Measurements from ENCODE around the gene FAM222B. TPM values are rescaled to one million over a fixed set of nuclear protein-coding genes. Genes with fewer than 3 reads are reported as not detected.

Gene FAM222B
- total and polyA plus RNA-seq, 9 of the 15 experiments (the other 6 are each of a cell fraction or from before 2014, with no cell fraction given): 4.0 to 34.6 (median 7.5) TPM

- no peak for TF ChIP-seq POLR3G (IDR thresholded peaks at IDR 0.05; ENCODE audit: extremely low read depth, insufficient read length, insufficient replicate concordance)
- peak; percentile 94 for TF ChIP-seq ZNF263 (CRISPR knock-in tag; IDR thresholded peaks at IDR 0.05; ENCODE audit: borderline replicate concordance)
- TF ChIP-seq SPI1 (IDR thresholded peaks at IDR 0.05; ENCODE audit: borderline replicate concordance, low read depth, low read length): no peak
- TF ChIP-seq ESRRA (IDR thresholded peaks at IDR 0.05; ENCODE audit: borderline replicate concordance, low read depth): no peak
- TF ChIP-seq PTBP1 (IDR thresholded peaks at IDR 0.05; ENCODE audit: low read depth, low read length): 0 out of 2 replicates have a peak, but pooled peaks have one; percentile 34
- TF ChIP-seq DDX20 (tag; IDR thresholded peaks at IDR 0.05; ENCODE audit: low read depth): no peak
- no peak for TF ChIP-seq LCOR (CRISPR knock-in tag; IDR thresholded peaks at IDR 0.05)
- TF ChIP-seq SAP30 (IDR thresholded peaks at IDR 0.05; ENCODE audit: borderline replicate concordance, insufficient read depth, low read depth, low read length, poor library complexity, severe bottlenecking): peak; percentile 67
- TF ChIP-seq, protein P1, sequence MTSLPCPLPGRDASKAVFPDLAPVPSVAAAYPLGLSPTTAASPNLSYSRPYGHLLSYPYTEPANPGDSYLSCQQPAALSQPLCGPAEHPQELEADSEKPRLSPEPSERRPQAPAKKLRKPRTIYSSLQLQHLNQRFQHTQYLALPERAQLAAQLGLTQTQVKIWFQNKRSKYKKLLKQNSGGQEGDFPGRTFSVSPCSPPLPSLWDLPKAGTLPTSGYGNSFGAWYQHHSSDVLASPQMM (CRISPR knock-in tag; IDR thresholded peaks at IDR 0.05): no peak
- no peak for TF ChIP-seq RAD51 (IDR thresholded peaks at IDR 0.05; ENCODE audit: borderline replicate concordance, low read depth)
- TF ChIP-seq SAFB (IDR thresholded peaks at IDR 0.05; ENCODE audit: borderline replicate concordance, low read depth, low read length): no peak
- TF ChIP-seq BRD4 (IDR thresholded peaks at IDR 0.05): no peak
- no peak for TF ChIP-seq SP2 (IDR thresholded peaks at IDR 0.05; ENCODE audit: extremely low read depth, low read depth, low read length, poor library complexity, severe bottlenecking)
- no peak; the same call in 1 of the 2 replicates for TF ChIP-seq ZC3H4 (CRISPR knock-in tag; IDR thresholded peaks at IDR 0.05; ENCODE audit: borderline replicate concordance)
- no peak for TF ChIP-seq PYGO2 (tag; IDR thresholded peaks at IDR 0.05)
- no peak for TF ChIP-seq TGIF2 (CRISPR knock-in tag; IDR thresholded peaks at IDR 0.05)
- TF ChIP-seq RAD21 (CRISPR knock-in tag; conservative IDR thresholded peaks at IDR 0.05 in 1 of 2, IDR thresholded peaks at IDR 0.05 in 1 of 2): no peak
- TF ChIP-seq ZSCAN29 (IDR thresholded peaks at IDR 0.05): no peak
- TF ChIP-seq ADNP (tag; IDR thresholded peaks at IDR 0.05): no peak
- no peak for TF ChIP-seq KLF16 (IDR thresholded peaks at IDR 0.05)
- TF ChIP-seq, protein P2, sequence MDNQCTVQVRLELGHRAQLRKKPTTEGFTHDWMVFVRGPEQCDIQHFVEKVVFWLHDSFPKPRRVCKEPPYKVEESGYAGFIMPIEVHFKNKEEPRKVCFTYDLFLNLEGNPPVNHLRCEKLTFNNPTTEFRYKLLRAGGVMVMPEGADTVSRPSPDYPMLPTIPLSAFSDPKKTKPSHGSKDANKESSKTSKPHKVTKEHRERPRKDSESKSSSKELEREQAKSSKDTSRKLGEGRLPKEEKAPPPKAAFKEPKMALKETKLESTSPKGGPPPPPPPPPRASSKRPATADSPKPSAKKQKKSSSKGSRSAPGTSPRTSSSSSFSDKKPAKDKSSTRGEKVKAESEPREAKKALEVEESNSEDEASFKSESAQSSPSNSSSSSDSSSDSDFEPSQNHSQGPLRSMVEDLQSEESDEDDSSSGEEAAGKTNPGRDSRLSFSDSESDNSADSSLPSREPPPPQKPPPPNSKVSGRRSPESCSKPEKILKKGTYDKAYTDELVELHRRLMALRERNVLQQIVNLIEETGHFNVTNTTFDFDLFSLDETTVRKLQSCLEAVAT (IDR thresholded peaks at IDR 0.05): no peak
- no peak for TF ChIP-seq JUNB (CRISPR knock-in tag; conservative IDR thresholded peaks at IDR 0.05)
- TF ChIP-seq RBM17 (IDR thresholded peaks at IDR 0.05; ENCODE audit: borderline replicate concordance, low read depth, low read length): no peak
- TF ChIP-seq ATF6 (CRISPR knock-in tag; IDR thresholded peaks at IDR 0.05): no peak
- TF ChIP-seq FIP1L1 (IDR thresholded peaks at IDR 0.05; ENCODE audit: low read depth, low read length, poor library complexity, severe bottlenecking): no peak
Measured at GRCh38 chr17:28744972-28745785, 97.4 kb downstream of the FAM222B start (continued).

Data from K562 (cell line).